IPS DF 6.9 (cell line): ENCODE measurements around the gene SLC22A12.
A peak's percentile ranks its signal among the peaks of the same experiment; 100 is the strongest.

Experiments
- DNase-seq: peaks from one replicate; pipeline ENCODE4 v3.0.0-alpha.2; 2013; ENCODE audit warnings: low read depth, low spot score
- H3K27ac ChIP-seq: one replicate; pipeline ENCODE4 v1.5.1; 2013; ENCODE audit warnings: low read length, control low read depth
- H3K27me3 ChIP-seq: 2 replicates; pipeline ENCODE4 v1.6.1; 2013; ENCODE audit warnings: mild to moderate bottlenecking, low read length; ENCODE audit not compliant: control insufficient read depth, insufficient read depth
- H3K36me3 ChIP-seq: 2 replicates; pipeline ENCODE4 v1.6.1; 2013; ENCODE audit warnings: low read length; ENCODE audit not compliant: control insufficient read depth, insufficient read depth
- H3K4me1 ChIP-seq: 2 replicates; pipeline ENCODE4 v1.6.1; 2013; ENCODE audit warnings: low read length; ENCODE audit not compliant: control insufficient read depth, insufficient read depth
- H3K4me3 ChIP-seq: 2 replicates; pipeline ENCODE4 v1.5.1; 2013; ENCODE audit warnings: mild to moderate bottlenecking, low read length
- H3K9me3 ChIP-seq: 2 replicates; pipeline ENCODE4 v1.6.1; 2013; ENCODE audit warnings: low read length, inconsistent platforms; ENCODE audit not compliant: control insufficient read depth, insufficient read depth
- WGBS: extraction: QIAGEN DNeasy Blood & Tissue Kit; methylation state at CpG from one replicate; pipeline ENCODE4 v1.1.7; 2013; ENCODE audit warnings: mixed read lengths, missing lambda C conversion rate; ENCODE audit not compliant: insufficient read length, insufficient coverage; 5-methylcytosine and 5-hydroxymethylcytosine counted together

SLC22A12 gene

DNA sequence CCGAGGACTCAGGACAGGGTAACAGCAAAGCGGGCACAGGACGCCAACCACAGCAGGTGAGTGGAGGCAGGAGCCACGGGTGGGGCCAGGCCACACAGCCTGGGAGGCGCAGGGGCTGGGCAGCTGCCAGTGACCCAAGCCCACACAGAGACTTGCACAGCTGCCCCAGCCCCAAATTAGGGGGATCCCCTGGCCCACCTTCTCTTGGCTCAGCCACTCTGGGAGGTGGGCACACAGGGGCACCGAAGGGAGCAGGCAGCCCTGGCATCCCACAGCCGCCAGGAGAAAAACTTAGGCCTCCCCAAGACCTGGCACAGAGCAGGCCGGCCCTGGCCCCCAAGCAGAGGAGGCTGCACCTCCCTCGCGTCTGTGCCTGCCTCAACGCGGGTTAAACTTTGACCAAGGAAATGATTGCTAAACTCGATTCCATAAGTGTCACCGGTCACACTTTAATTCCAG is at the start of gene SLC22A12:
Gene SLC22A12, plus strand, starts transcription at position 458 of the 459 bp plus-strand sequence. CDS start 337 bp downstream, outside the sequence.
- Histone ChIP-seq H3K9me3 (no peaks in the 10 kb centered on the region), H3K4me1 (no peaks in the 10 kb centered on the region), H3K4me3 (no peak within 1 kb of the TSS), H3K27ac (no peak within 1 kb of the TSS), H3K27me3 (no peaks in the 10 kb centered on the region), H3K36me3 (no peaks in the 10 kb centered on the region; the same call in 1 of the 2 replicates)
- no peak for DNase-seq
- WGBS = no CpG with 5 or more reads among the region's 14 CpGs

DNA sequence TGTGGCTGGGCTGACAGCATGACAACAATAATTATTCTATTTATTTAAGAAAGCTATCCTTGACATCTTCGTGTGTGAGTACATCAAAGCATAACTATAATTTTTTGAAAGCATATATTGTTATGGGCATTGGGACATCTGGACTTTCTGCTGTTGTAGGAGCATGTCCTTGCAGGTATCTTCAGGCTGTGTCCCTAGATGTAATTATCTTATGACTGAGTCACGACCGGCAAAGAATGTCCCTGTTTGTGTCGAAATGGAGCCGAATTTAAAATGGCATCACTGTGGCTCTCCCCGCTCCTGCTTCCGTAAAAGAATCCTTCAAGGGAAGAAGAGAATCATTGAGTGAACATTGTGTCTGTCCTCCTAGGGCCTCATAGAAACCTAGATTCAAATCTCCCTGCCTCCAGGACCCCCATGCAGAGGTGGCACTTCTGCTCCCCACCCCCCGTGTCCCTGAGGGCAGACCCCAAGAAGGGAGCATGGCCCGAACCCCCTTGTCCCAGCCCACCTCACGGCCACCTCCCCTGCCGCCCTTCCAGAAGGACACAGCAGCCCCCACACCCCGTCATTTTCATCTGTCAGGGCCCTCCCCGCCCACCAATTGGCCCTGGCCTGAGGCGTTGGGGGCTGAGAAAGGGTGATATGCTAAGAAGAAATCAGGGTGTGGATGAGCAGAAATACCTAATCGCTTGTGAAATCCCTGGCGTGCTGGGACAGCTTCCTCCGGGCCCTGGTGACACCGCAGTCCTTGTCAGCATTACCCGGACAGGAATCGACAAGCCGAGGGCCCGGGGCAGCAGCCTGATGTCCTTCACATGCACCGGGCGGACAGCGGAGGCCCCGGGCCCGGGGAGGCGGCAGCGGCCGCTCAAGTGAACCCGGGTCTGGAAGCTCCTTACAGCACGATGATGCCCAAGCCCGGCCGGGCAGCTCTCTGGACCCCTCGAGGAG is 48.6 kb upstream of the SLC22A12 start:
- Histone ChIP-seq H3K9me3 (no peaks in the 10 kb centered on the region), H3K4me3 (no peak overlapping the region), H3K27me3 (no peaks in the 10 kb centered on the region; the same call in 1 of the 2 replicates), H3K27ac (no peak overlapping the region), H3K4me1 (peaks cover 6% of the 10 kb centered on the region; the same call in 1 of the 2 replicates), H3K36me3 (no peaks in the 10 kb centered on the region)
- no peak for DNase-seq
- WGBS = no CpG with 5 or more reads among the region's 35 CpGs

GRCh38 chr11:64543818-64544217 is 47.2 kb upstream of the SLC22A12 start:
- Histone ChIP-seq H3K4me1 (peaks cover 6% of the 10 kb centered on the region; the same call in 1 of the 2 replicates), H3K9me3 (no peaks in the 10 kb centered on the region), H3K4me3 (no peak overlapping the region), H3K27me3 (no peaks in the 10 kb centered on the region; the same call in 1 of the 2 replicates), H3K36me3 (no peaks in the 10 kb centered on the region), H3K27ac (no peak overlapping the region)
- no peak for DNase-seq

DNA sequence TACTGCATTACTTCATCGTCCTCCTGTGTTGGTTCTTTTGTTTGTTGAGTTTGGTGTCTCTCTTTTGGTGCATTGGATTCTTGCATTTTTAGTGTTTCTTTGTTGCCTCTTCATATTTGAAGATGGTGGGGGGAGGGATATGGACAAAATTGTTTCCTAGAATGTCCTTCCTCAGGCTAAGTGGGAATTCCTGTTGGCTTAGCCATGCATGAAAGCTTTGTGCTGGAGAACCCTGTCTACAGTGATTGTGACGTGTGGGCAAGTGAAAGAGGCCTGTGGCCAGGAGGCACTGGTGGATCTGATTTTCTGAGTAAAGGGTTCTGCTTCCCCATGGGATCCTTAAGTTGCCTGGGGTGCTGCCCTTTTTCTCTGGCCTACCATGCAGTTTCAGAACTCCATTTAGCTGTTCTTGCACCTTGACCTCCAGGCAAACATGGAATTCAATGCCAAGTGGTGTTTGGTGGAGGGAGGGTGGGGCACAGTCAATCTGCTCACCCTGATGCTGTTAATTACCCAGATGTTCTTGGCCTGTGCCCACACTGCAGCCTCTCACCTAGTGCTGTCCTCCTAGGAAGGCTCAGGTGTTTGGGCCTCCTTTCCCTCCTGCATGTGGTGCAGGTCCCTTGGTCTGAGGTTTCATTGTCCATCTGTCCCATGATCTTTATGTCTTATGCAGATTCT is 46.3 kb upstream of the SLC22A12 start:
- no peaks in the 10 kb centered on the region; the same call in 1 of the 2 replicates for H3K27me3 ChIP-seq
- no peaks in the 10 kb centered on the region for H3K9me3 ChIP-seq
- no CpG with 5 or more reads among the region's 2 CpGs for WGBS
- H3K27ac ChIP-seq = no peak overlapping the region
- no peaks in the 10 kb centered on the region for H3K36me3 ChIP-seq
- H3K4me1 ChIP-seq = peaks cover 4% of the 10 kb centered on the region; the same call in 1 of the 2 replicates
- no peak overlapping the region for H3K4me3 ChIP-seq
- DNase-seq = no peak

DNA sequence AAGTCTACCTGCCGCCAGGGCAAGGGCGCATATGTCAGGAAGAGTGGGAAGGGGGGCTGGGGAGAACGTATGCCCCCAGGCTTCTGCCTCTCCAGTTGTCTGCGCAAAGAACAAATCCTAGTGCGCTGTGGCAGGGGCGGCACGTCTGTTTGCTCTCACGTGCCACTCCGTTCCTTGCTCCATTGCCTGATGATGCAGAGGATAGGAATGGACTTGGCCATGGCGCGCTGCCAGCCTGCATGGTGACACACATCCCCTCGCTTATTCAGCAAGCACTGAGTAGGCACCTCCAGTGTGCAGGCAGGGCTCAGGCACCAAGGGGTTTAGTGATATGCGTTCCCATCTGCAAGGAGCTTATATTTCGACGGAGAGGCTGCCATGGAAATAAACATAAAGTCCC is 45.4 kb upstream of the SLC22A12 start:
- no peak overlapping the region for H3K27ac ChIP-seq
- H3K9me3 ChIP-seq = no peaks in the 10 kb centered on the region
- no peaks in the 10 kb centered on the region; the same call in 1 of the 2 replicates for H3K27me3 ChIP-seq
- no peak overlapping the region for H3K4me3 ChIP-seq
- WGBS = no CpG with 5 or more reads among the region's 15 CpGs
- H3K36me3 ChIP-seq = no peaks in the 10 kb centered on the region
- no peaks in the 10 kb centered on the region for H3K4me1 ChIP-seq
- no peak for DNase-seq

- Histone ChIP-seq H3K36me3 (no peaks in the 10 kb centered on the region), H3K27me3 (no peaks in the 10 kb centered on the region; the same call in 1 of the 2 replicates), H3K4me3 (no peak overlapping the region), H3K4me1 (no peaks in the 10 kb centered on the region), H3K9me3 (no peaks in the 10 kb centered on the region), H3K27ac (no peak overlapping the region)
- no CpG with 5 or more reads among the region's 2 CpGs for WGBS
- no peak for DNase-seq
These were observed 44.8 kb upstream of the SLC22A12 start for GRCh38 chr11:64546176-64546575.

DNA sequence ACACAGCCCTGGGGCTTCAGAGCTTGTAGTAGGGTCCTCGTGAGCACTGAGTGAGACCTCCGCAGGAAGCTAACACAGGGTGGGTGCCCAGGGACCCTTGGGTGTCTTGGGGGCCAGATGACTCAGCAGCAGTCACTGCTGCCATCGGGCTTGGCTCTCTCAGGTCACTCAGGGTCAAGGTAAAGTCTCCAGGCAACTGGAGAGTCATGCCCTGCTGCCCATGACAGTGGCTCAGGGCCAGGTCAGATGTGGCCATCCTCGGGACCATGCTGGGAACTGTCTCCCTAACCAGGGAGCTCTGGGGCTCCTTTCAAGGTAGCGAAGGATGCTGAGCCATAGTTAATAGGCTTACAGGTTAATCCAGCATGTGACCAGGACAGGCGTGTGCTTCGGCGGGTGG is 44.4 kb upstream of the SLC22A12 start:
- DNase-seq = no peak
- WGBS = no CpG with 5 or more reads among the region's 8 CpGs
- H3K9me3 ChIP-seq = no peaks in the 10 kb centered on the region

GRCh38 chr11:64549969-64550368 is 41.1 kb upstream of the SLC22A12 start:
- Histone ChIP-seq H3K4me1 (no peaks in the 10 kb centered on the region), H3K4me3 (no peak overlapping the region), H3K27me3 (no peaks in the 10 kb centered on the region; the same call in 1 of the 2 replicates), H3K27ac (no peak overlapping the region), H3K36me3 (no peaks in the 10 kb centered on the region), H3K9me3 (no peaks in the 10 kb centered on the region)
- WGBS = 100% methylated on average over 1 of the region's 4 CpGs
- DNase-seq = no peak

More for the DNA sequence above, 44.4 kb upstream of the SLC22A12 start:
- Histone ChIP-seq H3K27ac (no peak overlapping the region), H3K4me3 (no peak overlapping the region), H3K4me1 (no peaks in the 10 kb centered on the region), H3K27me3 (no peaks in the 10 kb centered on the region; the same call in 1 of the 2 replicates), H3K36me3 (no peaks in the 10 kb centered on the region)

DNA sequence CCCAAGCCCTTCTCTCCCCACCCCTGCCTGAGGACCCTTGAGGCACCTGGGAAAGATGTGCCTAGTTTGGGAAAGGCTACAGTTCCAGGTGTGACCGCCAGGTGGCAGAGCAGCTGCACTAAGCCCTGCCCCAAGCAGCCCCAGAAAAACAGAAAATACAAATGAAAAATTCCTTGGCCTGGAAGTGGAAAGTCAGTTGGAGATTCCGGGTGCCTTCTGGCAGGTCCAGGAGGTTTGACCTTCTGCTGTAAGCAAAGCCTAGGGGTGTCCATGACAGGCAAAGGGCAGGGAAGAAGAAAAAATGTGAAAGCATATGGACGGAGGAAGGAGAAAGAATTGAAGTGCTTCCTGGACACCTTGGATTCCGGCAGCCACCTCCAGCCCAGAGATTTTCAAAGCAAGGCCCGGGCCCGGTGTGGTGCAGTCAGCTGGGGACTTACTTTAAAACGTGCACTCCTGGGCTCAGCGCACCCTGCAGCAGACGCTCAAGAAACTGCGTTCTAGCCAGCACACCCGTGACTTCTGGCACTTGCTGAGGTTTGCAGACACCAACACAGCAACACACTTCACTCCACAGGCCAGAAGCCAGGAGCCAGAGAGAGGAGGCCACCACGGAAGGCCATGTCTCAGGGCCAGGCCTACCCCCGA is 37.3 kb upstream of the SLC22A12 start:
- no CpG with 5 or more reads among the region's 13 CpGs for WGBS

More for the DNA sequence above, 37.3 kb upstream of the SLC22A12 start:
- no peak overlapping the region for H3K4me3 ChIP-seq
- H3K4me1 ChIP-seq = peaks cover 6% of the 10 kb centered on the region
- H3K36me3 ChIP-seq = no peaks in the 10 kb centered on the region
- no peak overlapping the region for H3K27ac ChIP-seq
- peak; percentile 58 for DNase-seq
- no peaks in the 10 kb centered on the region for H3K9me3 ChIP-seq
- no peaks in the 10 kb centered on the region for H3K27me3 ChIP-seq
